ENCODE results near the gene EIF4A3. TPM values are rescaled to one million over a fixed set of nuclear protein-coding genes. Genes with fewer than 3 reads are reported as not detected.

The EIF4A3 gene
- total RNA-seq (2022; extraction: Qiagen RNA extraction; ENCODE audit: low read depth) = 184 to 217 TPM (median 211 TPM) in 5 replicates

DNA sequence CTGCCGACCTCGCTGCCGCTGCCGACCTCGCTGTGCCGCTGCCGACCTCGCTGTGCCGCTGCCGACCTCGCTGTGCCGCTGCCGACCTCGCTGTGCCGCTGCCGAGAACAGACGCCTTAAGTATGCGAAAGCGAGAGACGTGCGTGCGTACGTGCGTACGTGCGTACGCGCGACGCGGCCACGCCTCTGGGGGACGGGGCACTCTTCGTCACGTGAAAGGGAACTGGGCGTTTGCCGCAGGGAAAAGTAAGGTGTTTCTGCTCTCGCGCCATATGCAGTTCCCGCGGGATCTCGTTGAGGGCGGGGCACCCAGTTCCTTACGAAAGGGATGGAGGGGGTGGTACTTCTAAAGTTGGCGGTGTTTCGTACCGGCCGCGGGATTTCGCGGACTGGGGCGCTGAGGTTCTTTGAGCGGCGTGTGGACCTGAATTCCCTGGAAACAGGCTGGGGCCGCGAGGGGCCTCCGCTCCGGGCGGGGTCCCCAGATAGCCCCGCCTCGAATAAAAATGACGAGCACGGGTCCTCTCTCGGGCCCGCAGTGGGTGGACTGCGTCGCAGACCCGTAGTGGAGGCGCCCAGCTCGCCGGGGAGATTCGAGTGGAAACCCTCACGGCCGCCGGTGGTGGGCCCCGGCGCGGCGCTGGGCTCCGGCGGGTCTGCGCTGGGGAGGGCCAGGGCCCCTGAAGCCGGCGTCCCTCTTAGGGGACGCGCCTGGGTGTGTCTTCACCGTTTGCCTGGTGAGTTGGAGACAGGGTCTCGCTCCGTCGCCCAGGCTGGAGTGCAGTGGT, at the start of gene EIF4A3:
Gene EIF4A3 (minus strand): TSS at position 94 of the 788 bp plus-strand sequence. CDS start 167 bp downstream, outside the sequence.

DNA sequence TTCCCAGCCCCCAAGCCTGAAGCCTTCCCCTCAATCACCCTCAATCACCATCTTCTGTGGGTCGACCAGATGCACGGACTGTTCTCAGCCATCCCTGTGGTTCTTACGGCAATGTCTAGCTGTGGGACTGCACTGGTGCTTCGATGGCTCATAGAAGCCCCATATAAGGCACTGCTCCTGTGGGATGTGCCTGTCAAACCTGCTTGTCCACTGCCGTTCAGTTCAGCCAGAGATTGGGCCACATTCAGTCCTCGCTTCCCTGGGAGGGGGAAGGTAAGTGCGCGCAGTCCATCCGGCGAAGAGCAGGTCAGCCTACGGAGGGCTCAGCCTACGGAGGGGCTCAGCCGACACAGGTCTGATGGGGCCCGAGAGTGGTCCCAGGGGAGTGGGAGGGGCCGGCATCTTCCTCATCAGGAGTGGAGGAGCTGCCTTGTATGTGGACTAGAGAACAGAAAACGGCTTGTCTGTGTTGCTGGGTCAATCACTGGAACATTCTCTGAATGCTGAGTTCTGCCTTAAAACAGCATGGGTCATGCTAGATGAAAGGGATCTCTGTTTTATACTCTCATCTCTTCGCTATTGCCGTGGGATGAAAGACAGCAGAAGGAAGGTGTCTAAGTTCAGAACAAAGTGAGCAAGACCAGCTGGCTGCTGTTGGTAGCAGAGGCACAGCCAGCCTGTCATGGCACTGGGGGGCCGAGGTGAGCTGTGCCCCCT, 23.0 kb upstream of the EIF4A3 start, which contains the start of gene CARD14:
Gene CARD14 (plus strand): TSS at position 247 of the 717 bp plus-strand sequence. CDS start 11,409 bp downstream, outside the sequence.

GRCh38 chr17:80101011-80101945, 45.6 kb downstream of the EIF4A3 start, which contains the start of gene GAA:
GAA (plus strand) TSS chr17:80101581; CDS start chr17:80104587, 3,006 bp downstream.

Other genes with a start within 250 kb of the EIF4A3 start
- 6.9 to 10.9 TPM (median 10.0 TPM) in 5 replicates for gene TBC1D16, start 111.3 kb downstream of the EIF4A3 start, total RNA-seq (2022; extraction: Qiagen RNA extraction; ENCODE audit: low read depth)
- 3.7 to 7.0 TPM (median 5.4 TPM) in 5 replicates for gene CCDC40, start 110.5 kb downstream of the EIF4A3 start, total RNA-seq (2022; extraction: Qiagen RNA extraction; ENCODE audit: low read depth)
- 47.4 to 57.5 TPM (median 54.4 TPM) in 5 replicates for gene GAA, start 45.5 kb downstream of the EIF4A3 start, total RNA-seq (2022; extraction: Qiagen RNA extraction; ENCODE audit: low read depth)
- 0.12 to 0.43 TPM (median 0.34 TPM) in 5 replicates for gene CARD14, start 22.9 kb upstream of the EIF4A3 start, total RNA-seq (2022; extraction: Qiagen RNA extraction; ENCODE audit: low read depth)
- 18.3 to 28.1 TPM (median 23.9 TPM) in 5 replicates for gene SGSH, start 73.2 kb upstream of the EIF4A3 start, total RNA-seq (2022; extraction: Qiagen RNA extraction; ENCODE audit: low read depth)
- 13.3 to 15.7 TPM (median 14.4 TPM) in 5 replicates for gene SLC26A11, start 73.3 kb upstream of the EIF4A3 start, total RNA-seq (2022; extraction: Qiagen RNA extraction; ENCODE audit: low read depth)
- 54.9 to 62.3 TPM (median 58.8 TPM) in 5 replicates for gene RNF213, start 113.7 kb upstream of the EIF4A3 start, total RNA-seq (2022; extraction: Qiagen RNA extraction; ENCODE audit: low read depth)

Data from A549 treated with GW870086 at 1 μM for 4 hours (cell line).